Activated CD4-positive, alpha-beta T cell treated with anti-CD3 and anti-CD28 coated beads, Interleukin-2, Interleukin-6, amounts not matched to agents 100 ng/mL and 50 ng/mL, durations not matched to agents 16 hours and 8 hours (primary cell): Measurements from ENCODE around the gene UPB1.

ENCODE experiments used
- DNase-seq: peaks from one replicate; pipeline ENCODE4 v3.0.0-alpha.2; 2020

Gene UPB1

DNA sequence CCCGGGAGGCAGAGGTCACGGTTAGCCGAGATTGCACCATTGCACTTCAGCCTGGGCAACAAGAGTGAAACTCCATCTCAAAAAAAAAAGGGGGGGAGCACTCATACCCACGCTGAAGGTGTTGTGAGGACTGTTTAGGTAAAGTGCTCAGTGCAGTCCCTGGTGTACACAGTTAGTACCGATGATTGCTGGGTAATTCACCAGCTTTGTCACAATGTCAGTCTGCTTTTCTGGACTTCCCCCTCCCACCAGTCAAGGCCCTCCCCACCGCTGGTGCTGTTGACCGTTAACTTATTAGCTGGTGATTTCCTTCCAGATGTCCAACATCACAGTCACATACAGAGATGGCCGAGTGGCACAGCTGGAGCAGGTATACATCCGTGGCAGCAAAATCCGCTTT is 72.5 kb downstream of the UPB1 start:
- DNase-seq, result no peak

DNA sequence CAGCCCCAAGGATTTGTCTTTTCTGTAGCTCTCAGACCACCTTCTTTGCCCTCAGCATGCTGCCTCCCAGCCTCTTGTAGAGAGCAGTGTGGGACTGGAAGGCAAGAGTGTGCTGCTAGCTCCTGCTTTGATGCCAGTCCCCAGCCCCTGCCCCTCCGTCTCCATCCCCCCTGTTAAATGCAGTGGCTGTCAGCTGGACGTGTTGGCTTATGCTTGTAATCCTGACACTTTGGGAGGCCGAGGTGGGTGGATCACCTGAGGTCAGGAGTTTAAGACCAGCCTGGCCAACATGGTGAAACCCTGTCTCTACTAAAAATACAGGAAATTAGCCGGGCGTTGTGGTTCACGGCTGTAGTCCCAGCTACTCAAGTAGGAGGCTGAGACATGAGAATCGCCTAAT is 76.1 kb downstream of the UPB1 start:
- DNase-seq, result no peak

DNA sequence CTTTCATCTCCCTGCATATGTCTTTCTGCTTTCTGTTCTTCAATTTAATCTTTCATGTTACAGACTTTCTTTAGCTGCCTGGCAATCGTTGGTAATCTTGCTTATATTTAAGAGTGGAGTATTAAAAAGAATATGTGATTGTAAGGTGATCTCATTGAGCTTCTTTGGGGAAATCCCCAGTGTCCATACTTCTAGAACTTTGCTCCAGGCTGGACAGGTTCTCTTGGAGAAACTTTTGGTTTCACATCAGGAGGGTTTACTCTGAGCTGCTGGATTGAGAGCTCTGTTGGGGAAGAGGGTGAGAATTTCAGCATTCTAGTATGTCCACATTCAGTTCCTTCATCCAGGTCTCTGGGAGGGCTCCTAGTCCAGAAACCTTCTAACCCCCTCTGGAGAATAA is 81.6 kb downstream of the UPB1 start:
- no peak for DNase-seq
